ENCODE data around the gene RGS12.

GRCh38 chr4:3250956-3251690 lies 41.7 kb upstream of the RGS12 start:
- TF ChIP-seq CTCF (IDR thresholded peaks at IDR 0.05; ENCODE audit: control extremely low read depth in 1 of 3, insufficient read depth in 1 of 3, low read depth in 1 of 3, low read length in 3 of 3) (no peak), CEBPB (IDR thresholded peaks at IDR 0.05; ENCODE audit: low read depth, low read length) (no peak), USF2 (IDR thresholded peaks at IDR 0.05; ENCODE audit: low read length) (no peak), RBBP5 (IDR thresholded peaks at IDR 0.05; ENCODE audit: borderline replicate concordance, low read depth, low read length) (no peak), SP1 (IDR thresholded peaks at IDR 0.05; ENCODE audit: low read depth, low read length) (no peak), NRF1 (IDR thresholded peaks at IDR 0.05; ENCODE audit: low read depth, low read length) (no peak)
- TF ChIP-seq, protein P1, sequence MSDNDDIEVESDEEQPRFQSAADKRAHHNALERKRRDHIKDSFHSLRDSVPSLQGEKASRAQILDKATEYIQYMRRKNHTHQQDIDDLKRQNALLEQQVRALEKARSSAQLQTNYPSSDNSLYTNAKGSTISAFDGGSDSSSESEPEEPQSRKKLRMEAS (IDR thresholded peaks at IDR 0.05): no peak

Measured in H1 (cell line).